IPS DF 4.7 (cell line): ENCODE data around the gene RNASE3.
"Not testable (repeated sequence)": the region's sequence is repeated elsewhere in the genome, so short reads cannot be mapped to it uniquely, and the experiment has no call there.

ENCODE experiments used
- DNase-seq: peaks from one replicate; pipeline ENCODE4 v3.0.0-alpha.2; 2013; ENCODE audit warnings: low spot score; ENCODE audit errors: extremely low read depth

The RNASE3 gene

GRCh38 chr14:20891126-20891825, at the start of gene RNASE3:
RNASE3 (plus strand) TSS chr14:20891385; CDS start chr14:20891687, 302 bp downstream.
- DNase-seq: not testable (repeated sequence)

- no peak for DNase-seq
Observed at GRCh38 chr14:20846560-20846959, 44.6 kb upstream of the RNASE3 start.

GRCh38 chr14:20848316-20848954, 42.8 kb upstream of the RNASE3 start:
- no peak for DNase-seq

- DNase-seq: no peak
Observed at GRCh38 chr14:20848955-20849570, 42.1 kb upstream of the RNASE3 start.

GRCh38 chr14:20853042-20853441, 38.1 kb upstream of the RNASE3 start:
- DNase-seq: no peak

- no peak for DNase-seq
Observed at GRCh38 chr14:20855652-20856291, 35.4 kb upstream of the RNASE3 start.

GRCh38 chr14:20857207-20857606, 34.0 kb upstream of the RNASE3 start:
- DNase-seq: no peak

- DNase-seq: no peak
Observed at GRCh38 chr14:20857630-20858261, 33.4 kb upstream of the RNASE3 start.

- no peak for DNase-seq
Observed at GRCh38 chr14:20866194-20866593, 25.0 kb upstream of the RNASE3 start.

GRCh38 chr14:20866963-20867362, 24.2 kb upstream of the RNASE3 start:
- DNase-seq: no peak

- peak; percentile 68 for DNase-seq
Observed at GRCh38 chr14:20873370-20874177, 17.6 kb upstream of the RNASE3 start.

GRCh38 chr14:20877016-20877415, 14.2 kb upstream of the RNASE3 start:
- no peak for DNase-seq

GRCh38 chr14:20878695-20879094, 12.5 kb upstream of the RNASE3 start:
- no peak for DNase-seq

GRCh38 chr14:20881229-20881628, 10.0 kb upstream of the RNASE3 start:
- not testable (repeated sequence) for DNase-seq

GRCh38 chr14:20882787-20883186, 8.4 kb upstream of the RNASE3 start:
- DNase-seq: not testable (repeated sequence)

GRCh38 chr14:20888411-20888810, 2.8 kb upstream of the RNASE3 start:
- not testable (repeated sequence) for DNase-seq

GRCh38 chr14:20895322-20895721, 4.1 kb downstream of the RNASE3 start:
- not testable (repeated sequence) for DNase-seq

GRCh38 chr14:20904393-20905029, 13.3 kb downstream of the RNASE3 start:
- DNase-seq: peak; percentile 25

- no peak for DNase-seq
Observed at GRCh38 chr14:20905676-20906075, 14.5 kb downstream of the RNASE3 start.

GRCh38 chr14:20907214-20907613, 16.0 kb downstream of the RNASE3 start:
- no peak for DNase-seq
